Astrocyte (in vitro differentiated cells and primary cell): ENCODE data around the gene PERM1. TPM values are rescaled to one million over a fixed set of nuclear protein-coding genes. Genes with fewer than 3 reads are reported as not detected.

ENCODE experiments used
- DNase-seq: peaks from one replicate; pipeline ENCODE4 v3.0.0-alpha.2; 2010; ENCODE audit warnings: low read depth
- FAIRE-seq: peaks from 2 replicates; lab custom pipeline; 2011; peaks lifted over from hg19 to GRCh38; lab: Jason Lieb, UNC
- H2AFZ ChIP-seq: 2 replicates; pipeline ENCODE4 v1.6.0; 2012; ENCODE audit warnings: low read depth, low read length, inconsistent platforms
- H3K27ac ChIP-seq: 2 replicates; pipeline ENCODE4 v1.5.1; 2011; ENCODE audit warnings: low read depth, low read length, inconsistent platforms
- H3K27me3 ChIP-seq: 2 replicates; pipeline ENCODE4 v1.6.0; 2011; ENCODE audit warnings: low read length, inconsistent platforms; ENCODE audit not compliant: insufficient read depth
- H3K36me3 ChIP-seq: 2 replicates; pipeline ENCODE4 v1.5.1; 2011; ENCODE audit warnings: low read length, inconsistent platforms; ENCODE audit not compliant: insufficient read depth
- H3K4me1 ChIP-seq: 2 replicates; pipeline ENCODE4 v1.5.1; 2011; ENCODE audit warnings: low read length, inconsistent platforms; ENCODE audit not compliant: insufficient read depth
- H3K4me2 ChIP-seq: 2 replicates; pipeline ENCODE4 v1.6.0; 2012; ENCODE audit warnings: low read length, inconsistent platforms
- H3K4me3 ChIP-seq: 2 replicates; pipeline ENCODE4 v1.5.1; 2011; ENCODE audit warnings: low read depth, mild to moderate bottlenecking, low read length, inconsistent platforms; ENCODE audit not compliant: insufficient read depth
- H3K79me2 ChIP-seq: 2 replicates; pipeline ENCODE4 v1.6.0; 2012; ENCODE audit warnings: mild to moderate bottlenecking, low read length, inconsistent platforms; ENCODE audit not compliant: insufficient read depth
- H3K9ac ChIP-seq: 2 replicates; pipeline ENCODE4 v1.6.0; 2012; ENCODE audit warnings: mild to moderate bottlenecking, low read length, inconsistent platforms
- H3K9me3 ChIP-seq: 2 replicates; pipeline ENCODE4 v1.5.1; 2012; ENCODE audit warnings: low read depth, mild to moderate bottlenecking, low read length, inconsistent platforms; ENCODE audit not compliant: insufficient read depth
- H4K20me1 ChIP-seq: 2 replicates; pipeline ENCODE4 v1.6.0; 2012; ENCODE audit warnings: low read length, inconsistent platforms; ENCODE audit not compliant: insufficient read depth
- H3K27ac Mint-ChIP-seq: one replicate; pipeline ENCODE4 v1.8.0; 2021; ENCODE audit warnings: mild to moderate bottlenecking, mixed read lengths; ENCODE audit not compliant: unreplicated experiment
- H3K27me3 Mint-ChIP-seq: one replicate; pipeline ENCODE4 v1.8.0; 2021; ENCODE audit warnings: low read depth, mixed read lengths; ENCODE audit not compliant: unreplicated experiment
- H3K36me3 Mint-ChIP-seq: one replicate; pipeline ENCODE4 v1.8.0; 2021; ENCODE audit warnings: low read depth, mixed read lengths; ENCODE audit not compliant: unreplicated experiment
- H3K4me1 Mint-ChIP-seq: one replicate; pipeline ENCODE4 v1.8.0; 2021; ENCODE audit warnings: low read depth, mixed read lengths; ENCODE audit not compliant: unreplicated experiment
- H3K4me3 Mint-ChIP-seq: one replicate; pipeline ENCODE4 v1.8.0; 2021; ENCODE audit warnings: mild to moderate bottlenecking, moderate library complexity, mixed read lengths; ENCODE audit not compliant: unreplicated experiment
- H3K9me3 Mint-ChIP-seq: one replicate; pipeline ENCODE4 v1.8.0; 2021; ENCODE audit warnings: mild to moderate bottlenecking, mixed read lengths; ENCODE audit not compliant: unreplicated experiment
- EZH2 ChIP-seq: IDR thresholded peaks from 2 replicates; pipeline ENCODE4 v1.6.1; 2012; ENCODE audit warnings: mild to moderate bottlenecking, low read length, inconsistent platforms; ENCODE audit not compliant: insufficient read depth
- total RNA-seq: library from RNA; stranded (reverse); gene quantifications from 2 replicates; pipeline ENCODE4 v1.2.1, GENCODE V29; 2021
- TF ChIP-seq, protein P1 (sequence below): IDR thresholded peaks from 2 replicates; pipeline ENCODE4 v1.5.1; 2011; ENCODE audit warnings: low read depth, mild to moderate bottlenecking, inconsistent platforms, low read length, moderate library complexity; ENCODE audit not compliant: insufficient read depth

PERM1 gene
- total RNA-seq, 1 donor from 2014 or later: 0.20 TPM

DNA sequence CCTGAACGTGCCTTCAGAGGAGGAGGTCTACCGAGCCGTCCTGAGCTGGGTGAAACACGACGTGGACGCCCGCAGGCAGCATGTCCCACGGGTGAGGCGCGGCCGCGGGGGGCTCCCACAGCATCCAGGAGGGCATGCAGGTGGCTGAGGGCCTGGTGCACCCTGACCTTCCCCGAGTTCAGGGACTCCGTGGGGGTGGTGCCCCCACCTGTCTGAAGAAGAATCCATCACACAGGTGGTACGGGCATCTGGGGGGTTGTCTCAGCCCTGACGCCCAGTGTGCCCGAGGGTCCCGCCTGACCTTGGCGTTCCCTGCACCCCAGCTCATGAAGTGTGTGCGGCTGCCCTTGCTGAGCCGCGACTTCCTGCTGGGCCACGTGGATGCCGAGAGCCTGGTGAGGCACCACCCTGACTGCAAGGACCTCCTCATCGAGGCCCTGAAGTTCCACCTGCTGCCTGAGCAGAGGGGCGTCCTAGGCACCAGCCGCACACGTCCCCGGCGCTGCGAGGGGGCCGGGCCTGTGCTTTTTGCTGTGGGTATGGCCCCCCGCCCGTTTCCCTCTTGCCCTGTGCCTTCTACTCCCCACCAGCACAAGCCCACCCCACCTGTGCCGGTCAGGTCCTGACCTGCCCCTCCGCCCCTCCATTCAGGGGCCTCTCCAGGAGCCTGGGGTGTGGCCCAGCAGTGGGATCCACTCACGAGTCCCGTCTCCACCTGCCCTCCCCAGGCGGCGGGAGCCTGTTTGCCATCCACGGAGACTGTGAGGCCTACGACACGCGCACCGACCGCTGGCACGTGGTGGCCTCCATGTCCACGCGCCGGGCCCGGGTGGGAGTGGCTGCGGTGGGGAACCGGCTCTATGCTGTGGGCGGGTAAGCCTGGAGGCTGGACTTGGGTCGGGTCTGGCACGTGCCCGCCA, 19.3 kb downstream of the PERM1 start:
- no peaks in the 10 kb centered on the region for H3K9me3 Mint-ChIP-seq
- H3K36me3 ChIP-seq: peaks cover 5% of the 10 kb centered on the region
- H3K4me2 ChIP-seq: no peak overlapping the region
- peaks cover 12% of the 10 kb centered on the region for H4K20me1 ChIP-seq
- no peak overlapping the region for H3K27ac Mint-ChIP-seq
- TF ChIP-seq, protein P1, sequence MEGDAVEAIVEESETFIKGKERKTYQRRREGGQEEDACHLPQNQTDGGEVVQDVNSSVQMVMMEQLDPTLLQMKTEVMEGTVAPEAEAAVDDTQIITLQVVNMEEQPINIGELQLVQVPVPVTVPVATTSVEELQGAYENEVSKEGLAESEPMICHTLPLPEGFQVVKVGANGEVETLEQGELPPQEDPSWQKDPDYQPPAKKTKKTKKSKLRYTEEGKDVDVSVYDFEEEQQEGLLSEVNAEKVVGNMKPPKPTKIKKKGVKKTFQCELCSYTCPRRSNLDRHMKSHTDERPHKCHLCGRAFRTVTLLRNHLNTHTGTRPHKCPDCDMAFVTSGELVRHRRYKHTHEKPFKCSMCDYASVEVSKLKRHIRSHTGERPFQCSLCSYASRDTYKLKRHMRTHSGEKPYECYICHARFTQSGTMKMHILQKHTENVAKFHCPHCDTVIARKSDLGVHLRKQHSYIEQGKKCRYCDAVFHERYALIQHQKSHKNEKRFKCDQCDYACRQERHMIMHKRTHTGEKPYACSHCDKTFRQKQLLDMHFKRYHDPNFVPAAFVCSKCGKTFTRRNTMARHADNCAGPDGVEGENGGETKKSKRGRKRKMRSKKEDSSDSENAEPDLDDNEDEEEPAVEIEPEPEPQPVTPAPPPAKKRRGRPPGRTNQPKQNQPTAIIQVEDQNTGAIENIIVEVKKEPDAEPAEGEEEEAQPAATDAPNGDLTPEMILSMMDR: no peak
- TF ChIP-seq EZH2: no peak
- DNase-seq: no peak
- no peaks in the 10 kb centered on the region for H3K27me3 ChIP-seq
- H3K4me1 Mint-ChIP-seq: peaks cover 4% of the 10 kb centered on the region
- H3K4me3 ChIP-seq: no peak overlapping the region
- no peak overlapping the region for H2AFZ ChIP-seq
- H3K9me3 ChIP-seq: no peaks in the 10 kb centered on the region
- no peak for FAIRE-seq
- H3K9ac ChIP-seq: no peak overlapping the region
- no peaks in the 10 kb centered on the region for H3K27me3 Mint-ChIP-seq
- peak overlapping the region; percentile 50 for H3K4me3 Mint-ChIP-seq
- H3K36me3 Mint-ChIP-seq: peaks cover 4% of the 10 kb centered on the region
- peaks cover 25% of the 10 kb centered on the region for H3K4me1 ChIP-seq
- no peak overlapping the region for H3K27ac ChIP-seq
- H3K79me2 ChIP-seq: peaks cover 21% of the 10 kb centered on the region

DNA sequence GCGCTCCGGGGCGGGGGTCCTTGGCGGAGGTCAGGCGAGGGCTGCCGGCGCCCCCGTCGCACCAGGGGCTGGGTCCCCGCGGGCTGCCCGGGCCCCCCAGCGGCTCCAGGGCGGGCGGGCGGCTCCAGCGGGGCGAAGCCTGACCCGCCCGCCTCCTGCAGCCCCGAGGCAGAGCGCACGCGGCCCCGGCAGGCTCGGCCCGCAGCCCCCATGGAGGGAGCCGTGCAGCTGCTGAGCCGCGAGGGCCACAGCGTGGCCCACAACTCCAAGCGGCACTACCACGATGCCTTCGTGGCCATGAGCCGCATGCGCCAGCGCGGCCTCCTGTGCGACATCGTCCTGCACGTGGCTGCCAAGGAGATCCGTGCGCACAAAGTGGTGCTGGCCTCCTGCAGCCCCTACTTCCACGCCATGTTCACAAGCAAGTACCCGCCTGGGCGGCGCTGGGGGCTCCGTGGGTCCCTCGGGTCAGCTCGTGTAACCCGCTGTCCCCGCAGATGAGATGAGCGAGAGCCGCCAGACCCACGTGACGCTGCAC, 20.7 kb downstream of the PERM1 start:
- DNase-seq (no peak), FAIRE-seq (no peak)
- Histone ChIP-seq H3K9me3 (no peaks in the 10 kb centered on the region), H2AFZ (no peak overlapping the region), H4K20me1 (peaks cover 26% of the 10 kb centered on the region), H3K36me3 (peaks cover 8% of the 10 kb centered on the region), H3K9ac (peak overlapping the region; percentile 63), H3K27me3 (no peaks in the 10 kb centered on the region), H3K4me1 (peaks cover 11% of the 10 kb centered on the region), H3K79me2 (peaks cover 35% of the 10 kb centered on the region), H3K4me2 (peak overlapping the region; percentile 100), H3K4me3 (peak overlapping the region; percentile 49), H3K27ac (no peak overlapping the region)
- peaks cover 7% of the 10 kb centered on the region for H3K4me1 Mint-ChIP-seq
- peaks cover 6% of the 10 kb centered on the region for H3K36me3 Mint-ChIP-seq
- H3K9me3 Mint-ChIP-seq: no peaks in the 10 kb centered on the region
- H3K4me3 Mint-ChIP-seq: no peak overlapping the region
- no peak for TF ChIP-seq EZH2
- TF ChIP-seq, protein P1: no peak
- no peaks in the 10 kb centered on the region for H3K27me3 Mint-ChIP-seq
- H3K27ac Mint-ChIP-seq: peak overlapping the region; percentile 18
